ENCODE results near the gene NDUFB2. TPM values are rescaled to one million over a fixed set of nuclear protein-coding genes. Genes with fewer than 3 reads are reported as not detected.

Gene NDUFB2
- total RNA-seq, 2 donors from 2014 or later: 180 to 202 TPM

DNA sequence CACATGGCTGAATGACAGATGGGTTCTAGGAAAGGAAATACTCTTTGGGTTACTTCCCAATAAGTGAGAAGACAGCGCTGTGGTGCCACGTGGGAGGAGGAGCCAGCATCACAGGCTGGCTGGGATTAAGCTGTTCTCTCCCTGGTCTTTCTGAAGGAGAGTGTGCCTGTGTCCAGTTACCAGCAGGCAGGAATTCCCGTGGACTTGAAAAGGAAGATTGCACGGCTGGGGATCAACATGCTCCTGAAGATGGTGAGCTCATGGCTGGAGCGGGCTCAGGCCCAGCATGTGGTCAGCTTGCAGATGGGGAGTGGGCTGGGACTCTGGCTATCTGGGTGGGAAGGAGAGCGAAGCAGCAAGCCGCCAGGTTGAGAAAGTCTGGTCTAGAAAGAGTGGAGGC is 15.6 kb upstream of the NDUFB2 start:
- Histone ChIP-seq H3K9ac (ENCODE audit: extremely low read depth, low read length, poor library complexity, severe bottlenecking) (no peak overlapping the region), H3K36me3 (ENCODE audit: control insufficient read depth, insufficient read depth, low read length) (peaks cover 16% of the 10 kb centered on the region), H3K4me3 (ENCODE audit: low read length) (no peak overlapping the region), H3K27me3 (ENCODE audit: control insufficient read depth, insufficient read depth, low read length, poor library complexity, severe bottlenecking) (no peaks in the 10 kb centered on the region), H3K27ac (ENCODE audit: low read depth, low read length) (no peak overlapping the region), H3K9me3 (ENCODE audit: control insufficient read depth, low read length) (no peaks in the 10 kb centered on the region), H3K4me1 (ENCODE audit: control insufficient read depth, insufficient read depth, low read length) (peaks cover 6% of the 10 kb centered on the region)
- H3K4me1 Mint-ChIP-seq: peaks cover 11% of the 10 kb centered on the region
- no peak overlapping the region for H3K4me3 Mint-ChIP-seq
- WGBS, 2 experiments (ENCODE audit: insufficient coverage in 1 of 2, insufficient read length in 1 of 2): 92 to 100% methylated on average over 2 to 7 of the region's 7 CpGs
- H3K9me3 Mint-ChIP-seq: no peaks in the 10 kb centered on the region
- no peak for DNase-seq
- TF ChIP-seq, protein P1, sequence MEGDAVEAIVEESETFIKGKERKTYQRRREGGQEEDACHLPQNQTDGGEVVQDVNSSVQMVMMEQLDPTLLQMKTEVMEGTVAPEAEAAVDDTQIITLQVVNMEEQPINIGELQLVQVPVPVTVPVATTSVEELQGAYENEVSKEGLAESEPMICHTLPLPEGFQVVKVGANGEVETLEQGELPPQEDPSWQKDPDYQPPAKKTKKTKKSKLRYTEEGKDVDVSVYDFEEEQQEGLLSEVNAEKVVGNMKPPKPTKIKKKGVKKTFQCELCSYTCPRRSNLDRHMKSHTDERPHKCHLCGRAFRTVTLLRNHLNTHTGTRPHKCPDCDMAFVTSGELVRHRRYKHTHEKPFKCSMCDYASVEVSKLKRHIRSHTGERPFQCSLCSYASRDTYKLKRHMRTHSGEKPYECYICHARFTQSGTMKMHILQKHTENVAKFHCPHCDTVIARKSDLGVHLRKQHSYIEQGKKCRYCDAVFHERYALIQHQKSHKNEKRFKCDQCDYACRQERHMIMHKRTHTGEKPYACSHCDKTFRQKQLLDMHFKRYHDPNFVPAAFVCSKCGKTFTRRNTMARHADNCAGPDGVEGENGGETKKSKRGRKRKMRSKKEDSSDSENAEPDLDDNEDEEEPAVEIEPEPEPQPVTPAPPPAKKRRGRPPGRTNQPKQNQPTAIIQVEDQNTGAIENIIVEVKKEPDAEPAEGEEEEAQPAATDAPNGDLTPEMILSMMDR (conservative IDR thresholded peaks at IDR 0.05): no peak
- no peaks in the 10 kb centered on the region for H3K27me3 Mint-ChIP-seq (ENCODE audit: insufficient read depth)
- peaks cover 27% of the 10 kb centered on the region for H3K36me3 Mint-ChIP-seq (ENCODE audit: low read depth)
- H3K27ac Mint-ChIP-seq: no peak overlapping the region

DNA sequence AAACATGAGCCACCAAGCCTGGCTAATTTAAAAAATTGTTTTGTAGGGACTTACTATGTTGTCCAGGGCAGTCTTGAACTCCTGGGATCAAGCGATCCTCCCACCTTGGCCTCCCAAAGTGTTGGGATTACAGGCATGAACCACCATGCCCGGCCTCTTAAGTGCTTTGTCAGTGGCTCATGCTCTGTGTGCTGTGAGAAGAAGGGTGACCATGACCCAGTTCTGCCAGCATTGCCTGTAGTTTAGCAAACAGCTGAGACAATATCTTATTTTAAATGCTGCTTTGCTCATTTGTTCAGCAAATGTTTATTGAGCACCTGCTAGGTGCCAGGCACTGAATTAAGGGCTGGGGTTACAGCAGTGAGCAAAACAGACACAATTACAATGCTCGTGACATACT is 14.7 kb upstream of the NDUFB2 start:
- no peaks in the 10 kb centered on the region for H3K9me3 Mint-ChIP-seq
- H3K27me3 Mint-ChIP-seq (ENCODE audit: insufficient read depth): no peaks in the 10 kb centered on the region
- peaks cover 25% of the 10 kb centered on the region for H3K36me3 Mint-ChIP-seq (ENCODE audit: low read depth)
- Histone ChIP-seq H3K4me1 (ENCODE audit: control insufficient read depth, insufficient read depth, low read length) (peaks cover 6% of the 10 kb centered on the region), H3K27me3 (ENCODE audit: control insufficient read depth, insufficient read depth, low read length, poor library complexity, severe bottlenecking) (no peaks in the 10 kb centered on the region), H3K4me3 (ENCODE audit: low read length) (no peak overlapping the region), H3K9ac (ENCODE audit: extremely low read depth, low read length, poor library complexity, severe bottlenecking) (no peak overlapping the region), H3K36me3 (ENCODE audit: control insufficient read depth, insufficient read depth, low read length) (peaks cover 17% of the 10 kb centered on the region), H3K9me3 (ENCODE audit: control insufficient read depth, low read length) (no peaks in the 10 kb centered on the region), H3K27ac (ENCODE audit: low read depth, low read length) (no peak overlapping the region)
- H3K4me3 Mint-ChIP-seq: no peak overlapping the region
- no peak overlapping the region for H3K27ac Mint-ChIP-seq
- peaks cover 11% of the 10 kb centered on the region for H3K4me1 Mint-ChIP-seq
- WGBS, 2 experiments (ENCODE audit: insufficient coverage in 1 of 2, insufficient read length in 1 of 2): 83 to 94% methylated on average over 3 of the region's 3 CpGs
- TF ChIP-seq, protein P1 (conservative IDR thresholded peaks at IDR 0.05): no peak
- DNase-seq: no peak

DNA sequence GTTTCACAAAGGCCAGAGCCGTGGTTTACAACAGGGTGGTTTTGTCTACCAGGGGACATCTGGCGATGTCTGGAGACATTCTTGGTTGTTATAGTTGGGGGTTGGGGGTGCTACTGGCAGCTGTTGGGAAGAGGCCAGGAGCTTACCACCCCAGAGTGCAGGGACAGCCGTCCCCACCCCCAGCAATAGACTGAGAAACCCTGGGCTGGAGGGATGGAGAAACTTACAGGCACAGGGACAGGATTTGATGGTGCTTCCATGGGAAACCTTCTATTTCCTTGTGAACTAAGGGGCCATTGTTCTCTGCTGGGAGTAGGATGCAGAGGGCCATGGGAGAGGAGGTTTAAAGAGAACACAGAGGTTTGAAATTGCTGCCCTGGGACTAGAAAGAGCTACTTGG is 12.9 kb upstream of the NDUFB2 start:
- no peak for DNase-seq
- no peak overlapping the region for H3K4me3 ChIP-seq (ENCODE audit: low read length)
- peaks cover 6% of the 10 kb centered on the region for H3K4me1 ChIP-seq (ENCODE audit: control insufficient read depth, insufficient read depth, low read length)
- peaks cover 20% of the 10 kb centered on the region for H3K36me3 ChIP-seq (ENCODE audit: control insufficient read depth, insufficient read depth, low read length)
- WGBS, 2 experiments (ENCODE audit: insufficient coverage in 1 of 2, insufficient read length in 1 of 2): 80 to 97% methylated on average over 1 to 3 of the region's 3 CpGs
- no peak overlapping the region for H3K4me3 Mint-ChIP-seq
- no peaks in the 10 kb centered on the region for H3K9me3 Mint-ChIP-seq
- H3K27ac Mint-ChIP-seq: peak overlapping the region; percentile 45
- no peak overlapping the region for H3K9ac ChIP-seq (ENCODE audit: extremely low read depth, low read length, poor library complexity, severe bottlenecking)
- no peaks in the 10 kb centered on the region for H3K27me3 ChIP-seq (ENCODE audit: control insufficient read depth, insufficient read depth, low read length, poor library complexity, severe bottlenecking)
- peaks cover 11% of the 10 kb centered on the region for H3K4me1 Mint-ChIP-seq
- no peaks in the 10 kb centered on the region for H3K27me3 Mint-ChIP-seq (ENCODE audit: insufficient read depth)
- peaks cover 25% of the 10 kb centered on the region for H3K36me3 Mint-ChIP-seq (ENCODE audit: low read depth)
- H3K27ac ChIP-seq (ENCODE audit: low read depth, low read length): peak overlapping the region; percentile 27
- TF ChIP-seq, protein P1 (conservative IDR thresholded peaks at IDR 0.05): no peak
- no peaks in the 10 kb centered on the region for H3K9me3 ChIP-seq (ENCODE audit: control insufficient read depth, low read length)

Measured in endodermal cell (in vitro differentiated cells).